ENCODE results near the gene GNG7.

The GNG7 gene

GRCh38 chr19:2656533-2656932 lies 46.0 kb downstream of the GNG7 start:
- Histone ChIP-seq H4K20me1 (ENCODE audit: control insufficient read depth, insufficient read depth, low read depth, low read length) (no peaks in the 10 kb centered on the region; the same call in 1 of the 2 replicates), H3K36me3 (ENCODE audit: control insufficient read depth, low read length) (peaks cover 46% of the 10 kb centered on the region), H3K4me2 (ENCODE audit: low read length) (no peak overlapping the region)

DNA sequence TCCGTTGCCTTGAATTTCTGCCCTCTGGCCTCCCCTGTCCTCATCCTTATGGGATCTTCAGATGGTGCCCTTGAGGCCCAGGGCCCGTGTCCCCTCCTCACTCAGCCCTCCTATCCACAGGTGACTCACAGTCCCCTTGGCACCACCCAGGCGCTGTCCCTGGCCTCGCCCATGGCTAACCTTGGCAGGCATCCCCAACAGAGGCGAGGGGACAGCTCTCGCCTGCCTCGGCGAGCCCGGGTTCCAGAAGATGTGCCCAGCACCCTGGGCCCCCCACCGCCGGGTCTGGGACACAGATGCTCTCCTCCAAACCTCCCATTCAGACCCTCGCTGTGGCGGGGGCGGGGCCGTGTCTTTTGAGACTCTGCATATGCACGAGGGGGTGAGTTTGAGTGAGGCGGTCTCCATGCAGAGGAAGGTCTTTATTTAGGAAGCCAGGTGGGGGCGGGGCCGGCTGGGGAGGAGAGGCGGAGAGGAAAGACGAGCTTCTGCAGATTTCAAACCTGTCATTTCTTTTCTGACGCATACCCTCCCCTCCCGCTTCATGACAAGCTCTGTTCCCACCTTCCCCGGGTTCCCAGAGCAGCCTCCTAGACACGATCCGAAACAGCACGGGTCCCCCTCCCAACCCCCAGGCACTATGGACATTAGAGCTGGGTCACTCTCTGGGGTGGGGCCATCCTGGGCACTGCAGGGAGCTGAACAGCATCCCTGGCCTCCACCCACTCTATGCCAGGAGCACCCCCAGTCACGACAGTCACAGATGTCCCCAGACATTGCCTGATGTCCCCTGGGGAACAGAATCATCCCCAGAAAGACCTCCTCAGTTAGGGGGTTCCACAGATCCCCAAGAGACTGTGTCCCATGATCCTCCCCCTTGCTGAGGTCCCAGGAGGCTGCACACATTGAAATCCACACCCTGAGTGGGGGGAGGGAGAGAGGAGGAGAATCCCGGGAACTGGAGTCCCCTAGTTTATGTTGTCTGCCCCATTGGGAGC lies 48.5 kb downstream of the GNG7 start:
- Histone ChIP-seq H3K4me1 (ENCODE audit: control insufficient read depth, low read length) (peaks cover 17% of the 10 kb centered on the region), H4K20me1 (ENCODE audit: control insufficient read depth, insufficient read depth, low read depth, low read length) (no peaks in the 10 kb centered on the region), H3F3A (ENCODE audit: control insufficient read depth, insufficient read depth) (no peaks in the 10 kb centered on the region; the same call in 1 of the 2 replicates), H3K4me2 (ENCODE audit: low read length) (no peak overlapping the region), H3K4me3 (ENCODE audit: low read length) (no peak overlapping the region), H3K27me3 (ENCODE audit: control insufficient read depth, low read length) (no peaks in the 10 kb centered on the region), H3K9me2 (replicated peaks; ENCODE audit: control insufficient read depth, low read length) (no peaks in the 10 kb centered on the region), H3K27ac (ENCODE audit: low read depth, low read length) (no peak overlapping the region), H3K9me3 (ENCODE audit: control insufficient read depth, insufficient read depth, low read length) (no peaks in the 10 kb centered on the region), H3K36me3 (ENCODE audit: control insufficient read depth, low read length) (peaks cover 40% of the 10 kb centered on the region), H3K79me2 (ENCODE audit: control insufficient read depth, low read length) (peaks cover 57% of the 10 kb centered on the region)
- TF ChIP-seq EZH2phosphoT487 (IDR thresholded peaks at IDR 0.05; ENCODE audit: borderline replicate concordance, low read length): no peak
- TF ChIP-seq, protein P1, sequence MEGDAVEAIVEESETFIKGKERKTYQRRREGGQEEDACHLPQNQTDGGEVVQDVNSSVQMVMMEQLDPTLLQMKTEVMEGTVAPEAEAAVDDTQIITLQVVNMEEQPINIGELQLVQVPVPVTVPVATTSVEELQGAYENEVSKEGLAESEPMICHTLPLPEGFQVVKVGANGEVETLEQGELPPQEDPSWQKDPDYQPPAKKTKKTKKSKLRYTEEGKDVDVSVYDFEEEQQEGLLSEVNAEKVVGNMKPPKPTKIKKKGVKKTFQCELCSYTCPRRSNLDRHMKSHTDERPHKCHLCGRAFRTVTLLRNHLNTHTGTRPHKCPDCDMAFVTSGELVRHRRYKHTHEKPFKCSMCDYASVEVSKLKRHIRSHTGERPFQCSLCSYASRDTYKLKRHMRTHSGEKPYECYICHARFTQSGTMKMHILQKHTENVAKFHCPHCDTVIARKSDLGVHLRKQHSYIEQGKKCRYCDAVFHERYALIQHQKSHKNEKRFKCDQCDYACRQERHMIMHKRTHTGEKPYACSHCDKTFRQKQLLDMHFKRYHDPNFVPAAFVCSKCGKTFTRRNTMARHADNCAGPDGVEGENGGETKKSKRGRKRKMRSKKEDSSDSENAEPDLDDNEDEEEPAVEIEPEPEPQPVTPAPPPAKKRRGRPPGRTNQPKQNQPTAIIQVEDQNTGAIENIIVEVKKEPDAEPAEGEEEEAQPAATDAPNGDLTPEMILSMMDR (IDR thresholded peaks at IDR 0.05; ENCODE audit: low read depth, low read length, poor library complexity, severe bottlenecking): no peak

More at GRCh38 chr19:2656533-2656932, 46.0 kb downstream of the GNG7 start:
- Histone ChIP-seq H3K4me3 (ENCODE audit: low read length) (no peak overlapping the region), H3K9me3 (ENCODE audit: control insufficient read depth, insufficient read depth, low read length) (no peaks in the 10 kb centered on the region), H3K27ac (ENCODE audit: low read depth, low read length) (no peak overlapping the region), H3K27me3 (ENCODE audit: control insufficient read depth, low read length) (no peaks in the 10 kb centered on the region), H3K9me2 (replicated peaks; ENCODE audit: control insufficient read depth, low read length) (no peaks in the 10 kb centered on the region), H3K79me2 (ENCODE audit: control insufficient read depth, low read length) (peaks cover 70% of the 10 kb centered on the region), H3F3A (ENCODE audit: control insufficient read depth, insufficient read depth) (no peaks in the 10 kb centered on the region; the same call in 1 of the 2 replicates), H3K4me1 (ENCODE audit: control insufficient read depth, low read length) (peaks cover 22% of the 10 kb centered on the region)
- TF ChIP-seq EZH2phosphoT487 (IDR thresholded peaks at IDR 0.05; ENCODE audit: borderline replicate concordance, low read length): no peak
- TF ChIP-seq, protein P1 (IDR thresholded peaks at IDR 0.05; ENCODE audit: low read depth, low read length, poor library complexity, severe bottlenecking): no peak

DNA sequence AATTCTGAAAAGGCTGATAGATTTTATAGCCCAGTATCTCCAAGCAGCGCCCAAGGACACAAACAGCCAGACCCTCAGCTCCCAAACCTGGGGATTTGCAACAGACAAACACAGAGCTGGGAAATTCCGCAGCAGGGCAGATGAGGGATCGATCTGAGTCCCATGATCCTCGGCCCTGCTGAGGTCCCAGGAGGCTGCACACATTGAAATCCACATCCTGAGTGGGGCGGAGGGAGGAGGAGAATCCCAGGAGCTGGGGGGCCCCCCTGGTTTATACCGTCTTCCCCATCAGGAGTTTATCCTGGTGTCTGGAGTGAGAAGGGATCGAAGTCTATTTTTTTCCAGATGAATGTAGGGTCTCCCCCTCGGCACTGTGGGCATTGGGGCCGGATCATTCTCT lies 49.3 kb downstream of the GNG7 start:
- Histone ChIP-seq H3K9me2 (replicated peaks; ENCODE audit: control insufficient read depth, low read length) (no peaks in the 10 kb centered on the region), H3K27ac (ENCODE audit: low read depth, low read length) (no peak overlapping the region), H3F3A (ENCODE audit: control insufficient read depth, insufficient read depth) (no peaks in the 10 kb centered on the region; the same call in 1 of the 2 replicates), H3K4me1 (ENCODE audit: control insufficient read depth, low read length) (peaks cover 17% of the 10 kb centered on the region), H3K36me3 (ENCODE audit: control insufficient read depth, low read length) (peaks cover 35% of the 10 kb centered on the region), H3K27me3 (ENCODE audit: control insufficient read depth, low read length) (no peaks in the 10 kb centered on the region), H3K79me2 (ENCODE audit: control insufficient read depth, low read length) (peaks cover 57% of the 10 kb centered on the region), H3K4me2 (ENCODE audit: low read length) (no peak overlapping the region), H3K4me3 (ENCODE audit: low read length) (no peak overlapping the region), H4K20me1 (ENCODE audit: control insufficient read depth, insufficient read depth, low read depth, low read length) (no peaks in the 10 kb centered on the region), H3K9me3 (ENCODE audit: control insufficient read depth, insufficient read depth, low read length) (no peaks in the 10 kb centered on the region)
- no peak for TF ChIP-seq EZH2phosphoT487 (IDR thresholded peaks at IDR 0.05; ENCODE audit: borderline replicate concordance, low read length)
- TF ChIP-seq, protein P1 (IDR thresholded peaks at IDR 0.05; ENCODE audit: low read depth, low read length, poor library complexity, severe bottlenecking): no peak

All from DOHH2 (cell line).